Stimulated activated memory B cell treated with anti-CD40 and anti-IgM and Interleukin-4, amounts not matched to agents 10 μg/mL and 1 μg/mL and 100 μg/mL, for 72 hours (primary cell): ENCODE measurements around the gene LYSET.

ENCODE experiments used
- ATAC-seq: fragments of 150-1000 bp; cut with Tn5 transposase; 2 replicates; pipeline ENCODE4 v1.10.0; 2021
- H3K27ac Mint-ChIP-seq: one replicate; pipeline ENCODE4 v1.8.0; 2022; ENCODE audit warnings: mild to moderate bottlenecking, mixed read lengths
- H3K27me3 Mint-ChIP-seq: one replicate; pipeline ENCODE4 v1.8.0; 2022; ENCODE audit warnings: mixed read lengths
- H3K36me3 Mint-ChIP-seq: one replicate; pipeline ENCODE4 v1.8.0; 2022; ENCODE audit warnings: mixed read lengths
- H3K4me1 Mint-ChIP-seq: one replicate; pipeline ENCODE4 v1.8.0; 2022; ENCODE audit warnings: mixed read lengths
- H3K4me3 Mint-ChIP-seq: one replicate; pipeline ENCODE4 v1.8.0; 2022; ENCODE audit warnings: mild to moderate bottlenecking, moderate library complexity, mixed read lengths
- H3K9me3 Mint-ChIP-seq: one replicate; pipeline ENCODE4 v1.8.0; 2022; ENCODE audit warnings: mixed read lengths

Gene LYSET

DNA sequence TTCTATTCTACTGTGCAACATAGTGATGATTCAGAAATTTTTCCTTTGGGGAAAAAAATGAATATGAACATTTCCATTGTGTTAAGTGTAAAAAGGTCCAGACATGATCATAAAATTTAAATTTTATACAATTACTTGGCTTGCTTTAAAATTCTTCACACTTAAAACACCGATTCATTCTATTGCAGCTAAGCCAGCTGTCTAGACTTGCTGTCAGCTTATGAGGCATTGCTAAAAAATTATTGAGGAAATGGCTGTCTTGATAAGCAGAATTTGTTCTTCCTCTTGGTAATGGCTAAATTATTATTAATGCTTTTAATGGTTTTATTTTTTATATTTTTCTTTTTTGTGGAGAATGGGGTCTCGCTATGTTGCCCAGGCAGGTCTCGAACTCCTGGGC, 1.8 kb downstream of the LYSET start:
- no peak for ATAC-seq
- Mint-ChIP-seq H3K27ac (no peak overlapping the region), H3K36me3 (peaks cover 15% of the 10 kb centered on the region), H3K4me1 (peaks cover 29% of the 10 kb centered on the region), H3K27me3 (no peaks in the 10 kb centered on the region), H3K9me3 (no peaks in the 10 kb centered on the region), H3K4me3 (no peak overlapping the region)

- H3K4me1 Mint-ChIP-seq, result no peaks in the 10 kb centered on the region
- peaks cover 3% of the 10 kb centered on the region for H3K36me3 Mint-ChIP-seq
- no peak for ATAC-seq
- H3K9me3 Mint-ChIP-seq, result no peaks in the 10 kb centered on the region
- H3K4me3 Mint-ChIP-seq, result no peak overlapping the region
- no peak overlapping the region for H3K27ac Mint-ChIP-seq
- H3K27me3 Mint-ChIP-seq, result no peaks in the 10 kb centered on the region
Measured at GRCh38 chr14:93195316-93195999, 10.3 kb downstream of the LYSET start.

DNA sequence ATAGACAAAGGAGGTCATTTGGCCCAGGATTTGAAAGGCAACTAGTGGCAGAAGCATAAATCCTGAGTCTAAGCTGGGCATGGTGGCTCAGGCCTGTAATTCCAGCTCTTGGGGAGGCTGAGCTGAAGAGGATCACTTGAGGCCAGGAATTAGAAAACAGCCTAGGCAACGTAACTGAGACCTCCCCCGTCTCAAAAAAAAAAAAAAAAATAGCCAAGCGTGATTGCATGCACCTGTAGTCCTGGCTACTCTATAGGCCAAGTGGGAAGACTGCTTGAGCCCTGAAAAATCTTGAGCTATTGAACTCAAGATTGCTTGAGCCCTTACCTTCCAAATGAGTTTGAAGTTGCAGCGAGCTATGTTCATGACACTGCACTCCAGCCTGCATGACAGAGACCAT, 13.9 kb downstream of the LYSET start:
- no peaks in the 10 kb centered on the region for H3K9me3 Mint-ChIP-seq
- no peak overlapping the region for H3K27ac Mint-ChIP-seq
- no peak for ATAC-seq
- H3K36me3 Mint-ChIP-seq, result no peaks in the 10 kb centered on the region
- H3K4me1 Mint-ChIP-seq, result peaks cover 2% of the 10 kb centered on the region
- H3K27me3 Mint-ChIP-seq, result no peaks in the 10 kb centered on the region
- no peak overlapping the region for H3K4me3 Mint-ChIP-seq

DNA sequence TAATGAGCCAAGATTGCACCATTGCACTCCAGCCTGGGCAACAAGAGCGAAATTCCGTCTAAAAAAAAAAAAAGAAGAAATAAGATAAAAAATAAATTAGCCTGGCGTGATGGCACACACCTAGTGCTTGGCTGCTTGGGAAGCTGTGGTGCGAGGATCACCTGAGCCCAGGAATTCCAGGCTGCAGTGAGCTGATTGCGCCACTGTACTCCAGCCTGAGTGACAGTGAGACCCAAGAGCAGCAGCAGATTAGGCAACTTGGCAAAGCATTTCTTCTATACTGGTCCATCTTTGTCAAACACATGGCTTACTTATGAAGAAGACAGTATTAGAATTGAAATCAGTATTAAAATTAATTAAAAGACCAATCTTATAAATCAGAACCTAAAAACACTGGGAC, 15.4 kb downstream of the LYSET start:
- Mint-ChIP-seq H3K4me1 (peaks cover 17% of the 10 kb centered on the region), H3K27ac (no peak overlapping the region), H3K9me3 (no peaks in the 10 kb centered on the region), H3K27me3 (no peaks in the 10 kb centered on the region), H3K36me3 (peaks cover 5% of the 10 kb centered on the region), H3K4me3 (no peak overlapping the region)
- ATAC-seq, result no peak

GRCh38 chr14:93201155-93201704, 16.1 kb downstream of the LYSET start:
- no peak overlapping the region for H3K4me3 Mint-ChIP-seq
- peaks cover 23% of the 10 kb centered on the region for H3K4me1 Mint-ChIP-seq
- ATAC-seq, result no peak

GRCh38 chr14:93206793-93207467, 21.8 kb downstream of the LYSET start, which contains the start of the genes GON7 and UBR7:
Gene GON7 (minus strand): TSS chr14:93207065. CDS start chr14:93207037, 28 bp downstream.
Gene UBR7 (plus strand): TSS chr14:93207256. CDS start chr14:93207292, 36 bp downstream.
- ATAC-seq, result peak; percentile 96
- peak within 1 kb of the TSS; percentile 92 for H3K4me3 Mint-ChIP-seq
- no peaks in the 10 kb centered on the region for H3K27me3 Mint-ChIP-seq
- no peaks in the 10 kb centered on the region for H3K9me3 Mint-ChIP-seq
- peak within 1 kb of the TSS; percentile 86 for H3K27ac Mint-ChIP-seq
- peaks cover 58% of the 10 kb centered on the region for H3K4me1 Mint-ChIP-seq
- peaks cover 5% of the 10 kb centered on the region for H3K36me3 Mint-ChIP-seq

More at GRCh38 chr14:93201155-93201704, 16.1 kb downstream of the LYSET start:
- H3K27me3 Mint-ChIP-seq, result no peaks in the 10 kb centered on the region
- H3K9me3 Mint-ChIP-seq, result no peaks in the 10 kb centered on the region
- H3K27ac Mint-ChIP-seq, result no peak overlapping the region
- peaks cover 5% of the 10 kb centered on the region for H3K36me3 Mint-ChIP-seq

GRCh38 chr14:93207468-93208308, 22.6 kb downstream of the LYSET start:
- peak overlapping the region; percentile 86 for H3K27ac Mint-ChIP-seq
- peak overlapping the region; percentile 92 for H3K4me3 Mint-ChIP-seq
- H3K4me1 Mint-ChIP-seq, result peaks cover 65% of the 10 kb centered on the region
- peaks cover 11% of the 10 kb centered on the region for H3K36me3 Mint-ChIP-seq
- peak; percentile 77 for ATAC-seq
- H3K9me3 Mint-ChIP-seq, result no peaks in the 10 kb centered on the region
- no peaks in the 10 kb centered on the region for H3K27me3 Mint-ChIP-seq

DNA sequence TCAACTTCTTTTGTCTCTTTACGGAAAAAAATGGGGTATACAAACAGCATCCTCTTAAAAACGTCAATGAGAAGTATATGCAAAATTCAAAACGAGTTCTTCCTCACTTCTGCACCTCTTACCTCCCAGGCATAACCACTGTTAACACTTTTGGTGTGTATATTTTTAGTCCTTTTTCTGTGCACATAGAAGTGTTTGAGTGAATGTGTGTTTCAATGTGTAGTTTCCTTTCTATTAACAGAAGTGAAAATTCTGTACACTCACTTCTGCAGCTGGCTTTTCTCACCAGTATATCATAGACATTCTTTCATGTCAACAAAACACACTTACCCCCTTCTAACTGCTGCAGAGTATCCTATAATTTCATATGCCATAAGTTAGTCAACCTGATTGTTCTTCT, 27.3 kb downstream of the LYSET start:
- H3K27ac Mint-ChIP-seq, result peak overlapping the region; percentile 18
- peaks cover 38% of the 10 kb centered on the region for H3K4me1 Mint-ChIP-seq
- H3K36me3 Mint-ChIP-seq, result peaks cover 25% of the 10 kb centered on the region
- H3K4me3 Mint-ChIP-seq, result no peak overlapping the region
- H3K9me3 Mint-ChIP-seq, result no peaks in the 10 kb centered on the region
- ATAC-seq, result peak; percentile 50
- H3K27me3 Mint-ChIP-seq, result no peaks in the 10 kb centered on the region

DNA sequence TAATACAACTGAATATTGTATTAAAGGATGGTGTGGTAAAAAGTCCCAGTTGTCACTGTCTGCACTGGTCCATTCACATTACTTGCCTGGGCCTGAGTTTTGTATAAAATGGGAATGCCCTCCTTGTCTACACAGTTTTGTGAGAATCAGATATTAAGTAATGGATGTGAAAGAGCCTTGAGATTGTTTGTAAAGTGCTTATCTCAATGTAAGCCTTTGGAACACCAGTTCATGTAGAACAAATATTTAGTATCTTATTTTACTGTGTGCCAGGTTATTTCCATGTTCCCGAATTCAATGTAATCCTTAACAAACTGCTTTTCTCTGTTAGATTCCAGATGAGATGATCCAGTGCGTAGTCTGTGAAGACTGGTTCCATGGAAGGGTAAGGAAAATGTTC, 29.5 kb downstream of the LYSET start:
- ATAC-seq, result no peak
- H3K9me3 Mint-ChIP-seq, result no peaks in the 10 kb centered on the region
- no peak overlapping the region for H3K4me3 Mint-ChIP-seq
- H3K27me3 Mint-ChIP-seq, result no peaks in the 10 kb centered on the region
- peaks cover 19% of the 10 kb centered on the region for H3K4me1 Mint-ChIP-seq
- no peak overlapping the region for H3K27ac Mint-ChIP-seq
- peaks cover 38% of the 10 kb centered on the region for H3K36me3 Mint-ChIP-seq

DNA sequence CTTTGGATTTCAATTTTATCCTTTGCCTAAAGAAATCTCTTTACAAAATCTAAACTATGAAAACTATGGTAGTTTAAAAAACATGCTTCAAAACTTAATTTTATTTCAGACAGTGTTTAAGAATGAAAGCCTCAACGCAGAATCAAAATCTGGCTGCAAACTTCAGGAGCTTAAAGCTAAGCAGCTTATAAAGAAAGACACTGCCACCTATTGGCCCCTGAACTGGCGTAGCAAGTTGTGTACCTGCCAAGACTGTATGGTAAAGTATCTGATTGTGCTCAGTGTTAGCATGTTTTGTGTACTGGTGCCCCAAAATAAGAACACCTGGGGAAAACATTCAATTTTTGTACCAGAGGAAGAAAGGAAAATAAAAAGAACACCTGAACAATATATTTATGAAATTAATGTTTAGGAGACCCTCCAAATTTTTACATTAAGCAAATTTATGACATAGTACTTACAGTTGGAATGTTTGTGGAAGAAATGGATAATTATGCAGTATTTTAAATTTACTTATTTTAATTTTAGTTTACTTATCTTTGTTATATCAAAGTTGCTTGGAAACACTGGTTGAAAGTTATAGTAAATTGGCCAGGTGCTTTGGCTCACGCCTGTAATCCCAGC, 34.1 kb downstream of the LYSET start:
- H3K4me3 Mint-ChIP-seq, result no peak overlapping the region
- ATAC-seq, result peak; percentile 59
- H3K36me3 Mint-ChIP-seq, result peaks cover 45% of the 10 kb centered on the region
- H3K9me3 Mint-ChIP-seq, result no peaks in the 10 kb centered on the region
- H3K4me1 Mint-ChIP-seq, result no peaks in the 10 kb centered on the region
- H3K27me3 Mint-ChIP-seq, result no peaks in the 10 kb centered on the region
- H3K27ac Mint-ChIP-seq, result no peak overlapping the region

GRCh38 chr14:93220509-93220908, 35.4 kb downstream of the LYSET start:
- Mint-ChIP-seq H3K27ac (no peak overlapping the region), H3K4me3 (no peak overlapping the region), H3K27me3 (no peaks in the 10 kb centered on the region), H3K9me3 (no peaks in the 10 kb centered on the region), H3K36me3 (peaks cover 48% of the 10 kb centered on the region), H3K4me1 (no peaks in the 10 kb centered on the region)
- ATAC-seq, result no peak

DNA sequence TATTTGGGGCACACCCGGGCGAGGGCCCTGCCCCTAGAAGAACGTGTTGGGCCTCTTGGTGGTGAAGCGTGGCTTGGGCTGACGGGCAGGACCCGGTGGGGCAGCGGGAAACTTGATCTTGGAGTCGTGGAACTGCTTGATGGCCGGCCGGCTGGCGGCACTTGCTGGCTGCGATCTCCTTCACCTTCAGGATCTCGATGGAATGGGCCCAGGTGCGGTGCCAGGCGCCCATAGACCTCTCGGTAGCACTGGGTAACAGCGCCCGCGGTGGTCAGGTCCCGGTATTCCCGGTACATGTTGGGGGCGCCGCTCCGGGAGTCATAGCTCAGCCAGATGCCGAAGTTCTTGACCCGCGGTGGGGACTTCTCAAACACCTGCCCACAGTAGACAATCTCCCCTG, 38.4 kb downstream of the LYSET start:
- Mint-ChIP-seq H3K27me3 (no peaks in the 10 kb centered on the region), H3K9me3 (no peaks in the 10 kb centered on the region), H3K4me1 (no peaks in the 10 kb centered on the region), H3K36me3 (peaks cover 61% of the 10 kb centered on the region), H3K4me3 (no peak overlapping the region), H3K27ac (no peak overlapping the region)
- ATAC-seq, result no peak

DNA sequence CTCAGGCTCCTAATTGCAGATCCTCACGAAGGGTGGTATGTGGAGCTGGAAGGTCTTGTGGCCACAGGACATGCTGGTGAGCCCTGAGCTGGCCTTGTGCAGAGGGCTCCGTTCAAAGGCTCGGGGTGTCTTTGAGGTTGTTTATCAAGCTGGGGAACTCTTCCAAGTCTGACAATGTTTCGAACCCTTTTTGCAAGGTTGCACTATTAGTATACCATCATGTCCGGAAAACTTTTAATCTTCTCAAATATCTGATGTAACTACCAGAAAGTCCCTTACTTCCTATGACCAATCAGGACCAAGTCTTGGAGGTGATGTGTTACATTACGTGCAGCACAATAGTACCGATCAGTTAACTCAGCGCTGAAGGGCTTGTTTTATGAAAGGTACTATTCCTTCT, 43.4 kb downstream of the LYSET start:
- Mint-ChIP-seq H3K27me3 (peaks cover 15% of the 10 kb centered on the region), H3K27ac (no peak overlapping the region), H3K4me3 (no peak overlapping the region), H3K36me3 (peaks cover 59% of the 10 kb centered on the region), H3K4me1 (peaks cover 13% of the 10 kb centered on the region), H3K9me3 (no peaks in the 10 kb centered on the region)
- no peak for ATAC-seq

DNA sequence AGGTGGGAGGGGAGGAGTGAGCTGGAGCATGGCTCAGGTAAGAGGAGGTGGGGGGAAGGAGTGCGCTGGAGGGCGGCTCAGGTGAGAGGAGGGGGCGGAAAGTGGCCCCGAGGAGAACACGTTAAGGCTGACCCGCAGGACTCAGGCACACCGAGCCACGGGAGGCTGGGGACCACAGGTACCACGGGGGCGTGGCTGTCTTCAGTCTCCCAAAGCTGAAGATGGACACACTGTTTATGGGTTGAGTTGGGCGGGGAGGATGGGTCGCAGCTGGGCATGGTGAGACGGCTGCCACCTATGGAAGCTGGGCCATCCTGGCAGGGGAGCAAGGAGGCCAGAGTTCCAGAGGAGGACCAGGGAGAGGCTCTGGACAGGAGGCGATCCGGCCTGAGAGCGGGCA, 45.4 kb downstream of the LYSET start:
- Mint-ChIP-seq H3K27me3 (peaks cover 15% of the 10 kb centered on the region), H3K9me3 (no peaks in the 10 kb centered on the region), H3K4me3 (peak overlapping the region; percentile 42), H3K4me1 (peaks cover 22% of the 10 kb centered on the region), H3K27ac (no peak overlapping the region), H3K36me3 (peaks cover 46% of the 10 kb centered on the region)
- ATAC-seq, result no peak
